Heart left ventricle (tissue), 13 donors: Measurements from ENCODE around the gene BST1.

Experiments
- CTCF ChIP-seq, 12 donors: fragments of 200-600 bp; sonication (generic) in 4 of 12; IDR thresholded peaks; one replicate each; pipeline versions ENCODE4 v1.5.0 to v1.8.0; 2018 to 2022; ENCODE audit warnings: antibody characterized with exemption in 12 of 12, mild to moderate bottlenecking in 5 of 12
- POLR2A ChIP-seq, 2 donors: fragments of 450-650 bp; IDR thresholded peaks; one replicate each; pipeline ENCODE4 v1.6.1; 2017; ENCODE audit warnings: antibody characterized with exemption in 2 of 2, mild to moderate bottlenecking in 2 of 2, moderate library complexity in 2 of 2
- donor health status: ischemic (EF 13 %, LVEDD 7.1; RV severe dilation, severe dysfunction).
- donor health status: DM: no; HTN: yes; CAD: no.
- donor health status: DM: no; HTN: no; CAD: no.
- donor health status: ischemic (EF 25% LVEDD 6.9; RV normal size, moderate dysfunction).
- donor health status: ischemic (EF 25% LVEDD 5.7; RV mildly dilated, moderate dysfunction).
- donor health status: ischemic (EF 35%, LVEDD 5.7; RV mildly dilated, moderate dysfunction).
- donor health status: nonischemic (EF 11% LVEDD 7.7; RV severe dilation, severe dysfunction).
- donor health status: DM: yes; HTN: yes; CAD: no.
- donor health status: PGD.
- donor health status: ischemic (EF 29% LVEDD 5.4; RV normal size, mild dysfunction).
- donor health status: nonischemic (EF 23%, LVEDD 6.1; RV moderate dilation, normal function).

GRCh38 chr4:15684498-15684897 lies 18.4 kb upstream of the BST1 start:
- no peak for TF ChIP-seq POLR2A (IDR thresholded peaks at IDR 0.05)
- no peak for TF ChIP-seq CTCF (IDR thresholded peaks at IDR 0.05)
